ENCODE results near the gene CAMK1D. TPM values are rescaled to one million over a fixed set of nuclear protein-coding genes. Genes with fewer than 3 reads are reported as not detected.

The CAMK1D gene
- total RNA-seq, 1 experiment from 2014 or later = 6.0 TPM

GRCh38 chr10:12513775-12514673 lies 164.7 kb downstream of the CAMK1D start:
- no peak overlapping the region for H2AFZ ChIP-seq
- H3K27me3 ChIP-seq (ENCODE audit: insufficient read depth, low read depth) = no peaks in the 10 kb centered on the region
- ChIA-PET POLR2A (ENCODE audit: unreplicated experiment) (no interaction called here), CTCF (no interaction called here)
- H4K20me1 ChIP-seq (ENCODE audit: insufficient read depth) = no peaks in the 10 kb centered on the region
- no peaks in the 10 kb centered on the region for H3K9me3 ChIP-seq (ENCODE audit: insufficient read depth, low read depth)
- H3K4me2 ChIP-seq = no peak overlapping the region
- H3K9me2 ChIP-seq (ENCODE audit: insufficient read depth) = no peaks in the 10 kb centered on the region
- DNase-seq = no peak
- H3K4me3 ChIP-seq = no peak overlapping the region
- no peaks in the 10 kb centered on the region for H3F3A ChIP-seq (ENCODE audit: insufficient read depth, low read depth)
- BruUV-seq (replicated peaks) = no TSS peak
- intact Hi-C loops (cut with micrococcal nuclease; ENCODE audit: unreplicated experiment) = no loop called here
- TF ChIP-seq EZH2 (IDR thresholded peaks at IDR 0.05; ENCODE audit: low read depth) = no peak
- no peak for TF ChIP-seq CTCF (conservative IDR thresholded peaks at IDR 0.05)
- no peaks in the 10 kb centered on the region for H3K36me3 ChIP-seq (ENCODE audit: low read depth)
- no peak overlapping the region for H3K27ac ChIP-seq
- no peaks in the 10 kb centered on the region for H3K4me1 ChIP-seq (replicated peaks; ENCODE audit: insufficient read depth)
- no peaks in the 10 kb centered on the region for H3K79me2 ChIP-seq (ENCODE audit: low read depth)

DNA sequence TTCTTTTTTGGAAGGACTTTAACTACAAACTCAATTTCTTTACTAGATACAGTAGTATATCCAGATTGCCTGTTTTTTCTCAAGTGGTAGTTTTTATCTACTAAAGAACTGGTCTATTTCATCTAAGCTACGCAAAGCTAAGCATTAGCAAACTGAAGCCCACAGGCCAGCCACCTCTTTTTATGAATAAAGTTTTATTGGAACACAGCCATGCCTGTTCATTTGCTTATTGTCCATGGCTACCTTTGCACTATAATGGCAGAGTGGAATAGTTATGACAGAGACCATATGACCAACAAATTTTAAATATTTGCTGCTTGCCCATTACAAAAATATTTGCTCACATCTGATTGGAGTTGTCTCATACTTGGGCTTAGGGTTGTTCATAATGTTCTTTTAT lies 168.7 kb downstream of the CAMK1D start:
- no peaks in the 10 kb centered on the region for H3F3A ChIP-seq (ENCODE audit: insufficient read depth, low read depth)
- H3K36me3 ChIP-seq (ENCODE audit: low read depth) = no peaks in the 10 kb centered on the region
- CTCF ChIA-PET = no interaction called here
- no peak overlapping the region for H3K4me3 ChIP-seq
- TF ChIP-seq EZH2 (IDR thresholded peaks at IDR 0.05; ENCODE audit: low read depth) = no peak
- TF ChIP-seq CTCF (conservative IDR thresholded peaks at IDR 0.05) = no peak
- POLR2A ChIA-PET (ENCODE audit: unreplicated experiment) = interaction anchor here (0.5 kb wide), 1 partner anchor 1671 kb away, joined by 8 read pairs; no protein-coding TSS in a partner anchor
- no peaks in the 10 kb centered on the region for H3K9me3 ChIP-seq (ENCODE audit: insufficient read depth, low read depth)
- no peaks in the 10 kb centered on the region for H3K79me2 ChIP-seq (ENCODE audit: low read depth)
- no peak for DNase-seq
- no peaks in the 10 kb centered on the region for H4K20me1 ChIP-seq (ENCODE audit: insufficient read depth)
- H3K4me2 ChIP-seq = no peak overlapping the region
- no peaks in the 10 kb centered on the region for H3K9me2 ChIP-seq (ENCODE audit: insufficient read depth)
- H3K4me1 ChIP-seq (replicated peaks; ENCODE audit: insufficient read depth) = no peaks in the 10 kb centered on the region
- H3K27ac ChIP-seq = no peak overlapping the region
- no peaks in the 10 kb centered on the region for H3K27me3 ChIP-seq (ENCODE audit: insufficient read depth, low read depth)
- intact Hi-C loops (cut with micrococcal nuclease; ENCODE audit: unreplicated experiment) = no loop called here
- no peak overlapping the region for H2AFZ ChIP-seq
- no TSS peak for BruUV-seq (replicated peaks)

- TF ChIP-seq CTCF (conservative IDR thresholded peaks at IDR 0.05) (no peak), EZH2 (IDR thresholded peaks at IDR 0.05; ENCODE audit: low read depth) (no peak)
- Histone ChIP-seq H3K27me3 (ENCODE audit: insufficient read depth, low read depth) (no peaks in the 10 kb centered on the region), H4K20me1 (ENCODE audit: insufficient read depth) (no peaks in the 10 kb centered on the region), H3K27ac (no peak overlapping the region), H3K4me3 (no peak overlapping the region), H3K4me2 (no peak overlapping the region), H3K9me3 (ENCODE audit: insufficient read depth, low read depth) (no peaks in the 10 kb centered on the region), H2AFZ (no peak overlapping the region), H3K79me2 (ENCODE audit: low read depth) (no peaks in the 10 kb centered on the region), H3K9me2 (ENCODE audit: insufficient read depth) (no peaks in the 10 kb centered on the region), H3K4me1 (replicated peaks; ENCODE audit: insufficient read depth) (no peaks in the 10 kb centered on the region), H3F3A (ENCODE audit: insufficient read depth, low read depth) (no peaks in the 10 kb centered on the region), H3K36me3 (ENCODE audit: low read depth) (no peaks in the 10 kb centered on the region)
- BruUV-seq (replicated peaks) = no TSS peak
- intact Hi-C loops (cut with micrococcal nuclease; ENCODE audit: unreplicated experiment) = no loop called here
- ChIA-PET CTCF (no interaction called here), POLR2A (ENCODE audit: unreplicated experiment) (no interaction called here)
- no peak for DNase-seq
Measured at GRCh38 chr10:12521423-12521822, 172.1 kb downstream of the CAMK1D start.

Measured in PC-9 (cell line).